OCI-LY7 (cell line): ENCODE results near the gene CDKL2. TPM values are rescaled to one million over a fixed set of nuclear protein-coding genes. Genes with fewer than 3 reads are reported as not detected.

Source experiments
- BruUV-seq: library from RNA; stranded (reverse); fragments of 400-500 nt; replicated peaks from 2 replicates; lab custom pipeline; 2021; lab: Mats Ljungman, UMichigan
- CTCF ChIA-PET: fragments of 300-600 bp; sonication (Branson Sonifier 250); formaldehyde crosslinking; loops from one replicate; lab custom pipeline; 2022; ENCODE audit warnings: antibody characterized with exemption; ENCODE audit not compliant: unreplicated experiment; lab: Charles Lee
- POLR2A ChIA-PET: fragments of 300-600 bp; sonication (Branson Sonifier 250); formaldehyde crosslinking; loops from one replicate; lab custom pipeline; 2022; ENCODE audit warnings: antibody characterized with exemption; lab: Charles Lee
- DNase-seq: peaks from one replicate; pipeline ENCODE4 v3.0.0-alpha.2; 2015; ENCODE audit warnings: low spot score
- H2AFZ ChIP-seq: fragments of 200-600 bp; sonication (generic), shearing (Covaris generic); 2 replicates; pipeline ENCODE4 v1.6.1; 2014; ENCODE audit warnings: mild to moderate bottlenecking, antibody characterized with exemption, low read length, moderate library complexity
- H3K27ac ChIP-seq: fragments of 200-600 bp; sonication (generic); 2 replicates; pipeline ENCODE4 v1.5.1; 2014; ENCODE audit warnings: mixed run types, low read depth, mild to moderate bottlenecking, moderate library complexity, low read length, inconsistent platforms; ENCODE audit not compliant: poor library complexity, severe bottlenecking
- H3K36me3 ChIP-seq: fragments of 200-600 bp; sonication (generic); 2 replicates; pipeline ENCODE4 v1.6.1; 2014; ENCODE audit warnings: mild to moderate bottlenecking, antibody characterized with exemption, low read length, moderate library complexity, mixed read lengths; ENCODE audit not compliant: insufficient read depth
- H3K4me1 ChIP-seq: fragments of 200-600 bp; sonication (generic); 2 replicates; pipeline ENCODE4 v1.5.1; 2014; ENCODE audit warnings: mild to moderate bottlenecking, low read length; ENCODE audit not compliant: insufficient read depth, poor library complexity, severe bottlenecking
- H3K4me2 ChIP-seq: fragments of 200-600 bp; sonication (generic); 2 replicates; pipeline ENCODE4 v1.6.1; 2014; ENCODE audit warnings: mild to moderate bottlenecking, low read length
- H3K4me3 ChIP-seq: fragments of 200-600 bp; sonication (generic); 2 replicates; pipeline ENCODE4 v1.5.1; 2014; ENCODE audit warnings: mild to moderate bottlenecking, low read depth, low read length; ENCODE audit not compliant: poor library complexity, severe bottlenecking
- H3K79me2 ChIP-seq: fragments of 200-600 bp; sonication (generic); 2 replicates; pipeline ENCODE4 v1.6.1; 2016; ENCODE audit warnings: low read depth, mild to moderate bottlenecking, low read length, moderate library complexity, mixed read lengths; ENCODE audit not compliant: insufficient read depth
- H3K9me2 ChIP-seq: fragments of 200-600 bp; sonication (generic); 2 replicates; pipeline ENCODE4 v1.6.1; 2016; ENCODE audit warnings: mild to moderate bottlenecking, low read length, mixed read lengths; ENCODE audit not compliant: insufficient read depth
- H3K9me3 ChIP-seq: fragments of 200-600 bp; sonication (generic); 2 replicates; pipeline ENCODE4 v1.6.1; 2014; ENCODE audit warnings: mild to moderate bottlenecking, mixed run types, low read length, mixed read lengths
- H4K20me1 ChIP-seq: fragments of 200-600 bp; sonication (generic); 2 replicates; pipeline ENCODE4 v1.6.1; 2014; ENCODE audit warnings: mild to moderate bottlenecking, antibody characterized with exemption, low read length, moderate library complexity, mixed read lengths; ENCODE audit not compliant: insufficient read depth
- EZH2phosphoT487 ChIP-seq: fragments of 200-600 bp; sonication (generic); IDR thresholded peaks from 2 replicates; pipeline ENCODE4 v1.6.1; 2018; ENCODE audit warnings: low read depth, borderline replicate concordance, mild to moderate bottlenecking, mixed run types, antibody characterized with exemption, low read length, moderate library complexity, mixed read lengths
- intact Hi-C: fragments of 100-400 bp; cut with micrococcal nuclease; formaldehyde crosslinking; loops from one replicate; pipeline ENCODE4 v1.10.0; 2022; ENCODE audit not compliant: unreplicated experiment
- total RNA-seq, 2 experiments: library from RNA; depleted of rRNA in 1 of 2; stranded (reverse); fragments of >200 nt in 1 of 2; shearing (Covaris generic) in 1 of 2; gene quantifications; 2 replicates each; pipeline ENCODE4 v1.2.3, GENCODE V29; 2014 to 2022
- TF ChIP-seq, protein P1 (sequence below): fragments of 200-600 bp; sonication (generic); conservative IDR thresholded peaks from 2 replicates; pipeline ENCODE4 v1.5.1; 2014; ENCODE audit warnings: mild to moderate bottlenecking, antibody characterized with exemption, low read length, moderate library complexity, mixed read lengths

CDKL2 gene
- total RNA-seq, 2 experiments from 2014 or later, result 0.06 to 0.19 TPM

DNA sequence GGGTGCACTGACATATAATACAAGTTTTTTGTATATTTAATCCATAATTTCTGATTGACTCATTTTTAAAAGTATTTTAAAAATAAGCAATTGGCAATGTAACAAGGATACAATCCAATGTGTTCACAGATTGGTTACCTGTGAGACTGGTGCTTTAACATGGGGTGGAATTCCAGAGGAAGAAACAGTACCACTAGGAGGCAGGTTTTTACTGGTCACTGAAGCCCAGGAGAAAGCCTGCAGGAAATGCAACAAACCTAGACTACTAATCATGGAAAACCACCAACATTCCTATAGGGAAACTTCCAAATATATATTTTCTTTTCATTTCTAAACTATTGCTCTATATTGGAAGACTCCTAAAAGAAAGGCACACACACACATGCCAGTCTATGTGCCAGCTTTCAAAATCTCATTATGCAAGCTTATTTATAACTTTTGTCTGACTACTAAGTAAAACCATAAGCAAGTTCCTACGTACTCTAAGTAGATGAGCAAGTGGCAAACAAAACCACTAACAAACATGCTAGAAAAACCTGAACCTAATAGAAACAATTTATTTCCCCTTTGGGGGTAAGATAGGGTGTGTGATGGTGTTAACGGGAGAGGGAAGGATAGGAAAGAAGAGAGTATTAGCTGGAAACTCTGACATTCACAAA lies 23.6 kb upstream of the CDKL2 start:
- DNase-seq, result no peak
- Histone ChIP-seq H3K9me3 (no peaks in the 10 kb centered on the region), H3K36me3 (peaks cover 100% of the 10 kb centered on the region), H3K9me2 (no peaks in the 10 kb centered on the region), H3K4me1 (peaks cover 16% of the 10 kb centered on the region), H3K4me2 (no peak overlapping the region), H3K79me2 (peaks cover 54% of the 10 kb centered on the region; the same call in 1 of the 2 replicates), H3K27ac (no peak overlapping the region), H4K20me1 (peaks cover 8% of the 10 kb centered on the region; the same call in 1 of the 2 replicates), H3K4me3 (no peak overlapping the region), H2AFZ (no peak overlapping the region)
- intact Hi-C loops, result loop anchor here (10.0 kb wide), 1 partner anchor 161 kb away; no protein-coding TSS in a partner anchor
- POLR2A ChIA-PET, result interaction anchor here (0.7 to 2.1 kb wide), 3 partner anchors 16 to 219 kb away, joined by 4 to 8 read pairs (median 6); no protein-coding TSS in a partner anchor
- BruUV-seq, result no TSS peak
- no peak for TF ChIP-seq EZH2phosphoT487
- TF ChIP-seq, protein P1, sequence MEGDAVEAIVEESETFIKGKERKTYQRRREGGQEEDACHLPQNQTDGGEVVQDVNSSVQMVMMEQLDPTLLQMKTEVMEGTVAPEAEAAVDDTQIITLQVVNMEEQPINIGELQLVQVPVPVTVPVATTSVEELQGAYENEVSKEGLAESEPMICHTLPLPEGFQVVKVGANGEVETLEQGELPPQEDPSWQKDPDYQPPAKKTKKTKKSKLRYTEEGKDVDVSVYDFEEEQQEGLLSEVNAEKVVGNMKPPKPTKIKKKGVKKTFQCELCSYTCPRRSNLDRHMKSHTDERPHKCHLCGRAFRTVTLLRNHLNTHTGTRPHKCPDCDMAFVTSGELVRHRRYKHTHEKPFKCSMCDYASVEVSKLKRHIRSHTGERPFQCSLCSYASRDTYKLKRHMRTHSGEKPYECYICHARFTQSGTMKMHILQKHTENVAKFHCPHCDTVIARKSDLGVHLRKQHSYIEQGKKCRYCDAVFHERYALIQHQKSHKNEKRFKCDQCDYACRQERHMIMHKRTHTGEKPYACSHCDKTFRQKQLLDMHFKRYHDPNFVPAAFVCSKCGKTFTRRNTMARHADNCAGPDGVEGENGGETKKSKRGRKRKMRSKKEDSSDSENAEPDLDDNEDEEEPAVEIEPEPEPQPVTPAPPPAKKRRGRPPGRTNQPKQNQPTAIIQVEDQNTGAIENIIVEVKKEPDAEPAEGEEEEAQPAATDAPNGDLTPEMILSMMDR, result peak; percentile 68
- CTCF ChIA-PET, result no interaction called here

DNA sequence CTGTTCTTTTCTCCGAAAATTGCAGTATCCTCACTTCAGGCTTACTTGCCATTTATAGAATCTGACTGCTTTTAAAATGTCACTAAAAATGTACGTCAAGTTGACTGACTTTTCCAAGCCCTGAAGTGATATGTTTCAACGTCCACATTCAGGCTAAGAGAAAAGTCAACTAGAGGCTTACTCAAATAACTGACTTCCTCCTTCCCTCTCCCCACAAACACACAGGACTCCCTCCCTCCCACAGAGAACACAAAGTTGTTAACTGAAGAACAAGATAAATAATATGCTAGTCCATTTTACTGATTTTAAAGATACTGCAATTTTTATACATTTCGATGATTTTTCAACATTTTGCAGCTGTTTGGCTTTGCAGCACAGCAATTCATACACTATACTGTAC lies 13.8 kb upstream of the CDKL2 start:
- intact Hi-C loops, result no loop called here
- 0 out of 2 replicates have a peak, but pooled peaks cover 6% of the 10 kb centered on the region for H4K20me1 ChIP-seq
- no peaks in the 10 kb centered on the region for H3K9me3 ChIP-seq
- ChIA-PET CTCF (no interaction called here), POLR2A (no interaction called here)
- peaks cover 2% of the 10 kb centered on the region; the same call in 1 of the 2 replicates for H3K79me2 ChIP-seq
- no peak overlapping the region for H3K27ac ChIP-seq
- no peaks in the 10 kb centered on the region for H3K9me2 ChIP-seq
- no peak for TF ChIP-seq EZH2phosphoT487
- TF ChIP-seq, protein P1, result no peak
- DNase-seq, result no peak
- H3K4me2 ChIP-seq, result no peak overlapping the region
- H3K4me1 ChIP-seq, result no peaks in the 10 kb centered on the region
- BruUV-seq, result no TSS peak
- no peak overlapping the region for H2AFZ ChIP-seq
- no peak overlapping the region for H3K4me3 ChIP-seq
- H3K36me3 ChIP-seq, result peaks cover 94% of the 10 kb centered on the region

DNA sequence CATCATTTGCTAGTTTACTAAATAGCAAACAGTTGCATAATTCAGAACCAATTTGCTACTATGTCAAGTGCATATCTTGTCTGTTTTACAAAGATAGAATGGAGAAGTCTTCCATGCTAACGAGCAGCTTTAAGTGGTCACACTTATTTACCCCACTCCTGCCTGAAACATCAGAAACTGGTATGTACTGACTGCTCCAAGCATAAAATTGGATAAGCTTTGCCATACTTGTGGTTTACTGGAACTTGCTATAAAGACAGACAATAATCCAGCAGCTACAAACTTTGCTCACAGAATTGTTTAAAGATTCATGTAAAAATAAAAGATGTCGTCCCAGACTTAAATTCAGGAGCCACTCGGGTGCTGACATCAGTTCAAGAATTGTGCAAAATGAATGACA lies 13.3 kb upstream of the CDKL2 start:
- Histone ChIP-seq H3K9me3 (no peaks in the 10 kb centered on the region), H3K4me3 (no peak overlapping the region), H3K4me2 (no peak overlapping the region), H3K4me1 (no peaks in the 10 kb centered on the region), H3K9me2 (no peaks in the 10 kb centered on the region), H2AFZ (no peak overlapping the region), H3K36me3 (peaks cover 89% of the 10 kb centered on the region), H3K27ac (no peak overlapping the region), H4K20me1 (0 out of 2 replicates have a peak, but pooled peaks cover 6% of the 10 kb centered on the region), H3K79me2 (no peaks in the 10 kb centered on the region)
- no TSS peak for BruUV-seq
- intact Hi-C loops, result no loop called here
- POLR2A ChIA-PET, result interaction anchor here (0.6 kb wide), 1 partner anchor 117 kb away, joined by 3 read pairs; no protein-coding TSS in a partner anchor
- DNase-seq, result no peak
- CTCF ChIA-PET, result no interaction called here
- TF ChIP-seq, protein P1, result no peak
- no peak for TF ChIP-seq EZH2phosphoT487
